Panc1 (cell line): ENCODE measurements around the gene FHOD1. TPM values are rescaled to one million over a fixed set of nuclear protein-coding genes. Genes with fewer than 3 reads are reported as not detected.
A peak's percentile ranks its signal among the peaks of the same experiment; 100 is the strongest.

Source experiments
- ATAC-seq: fragments of 200-7000 bp; cut with Tn5 transposase; 2 replicates; pipeline ENCODE4 v1.9.1; 2020; ENCODE audit warnings: mild to moderate bottlenecking, moderate library complexity
- BruUV-seq: library from RNA; stranded (reverse); fragments of 400-500 nt; replicated peaks from 2 replicates; lab custom pipeline; 2021; lab: Mats Ljungman, UMichigan
- CTCF ChIA-PET: fragments of 300-600 bp; sonication (Branson Sonifier 250); formaldehyde crosslinking; loops from one replicate; lab custom pipeline; 2022; ENCODE audit warnings: antibody characterized with exemption; lab: Charles Lee
- POLR2A ChIA-PET: fragments of 300-600 bp; sonication (Branson Sonifier 250); formaldehyde crosslinking; loops from one replicate; lab custom pipeline; 2022; ENCODE audit warnings: antibody characterized with exemption; lab: Charles Lee
- DNase-seq: peaks from one replicate; pipeline ENCODE4 v3.0.0-alpha.2; 2010; ENCODE audit warnings: low read depth, low spot score
- H3K27ac ChIP-seq: 2 replicates; pipeline ENCODE4 v1.5.1; 2011; ENCODE audit warnings: mild to moderate bottlenecking, low read length, inconsistent platforms
- H3K27me3 ChIP-seq: fragments of 200-500 bp; sonication (Bioruptor generic); 2 replicates; pipeline ENCODE4 v1.6.0; 2014; ENCODE audit warnings: low read length, inconsistent platforms; ENCODE audit not compliant: control insufficient read depth, insufficient read depth
- H3K36me3 ChIP-seq: fragments of 200-500 bp; sonication (Bioruptor generic); 2 replicates; pipeline ENCODE4 v1.5.1; 2014; ENCODE audit warnings: inconsistent platforms, mild to moderate bottlenecking, low read length, moderate library complexity; ENCODE audit not compliant: control insufficient read depth, insufficient read depth
- H3K4me1 ChIP-seq: 2 replicates; pipeline ENCODE4 v1.5.1; 2011; ENCODE audit warnings: inconsistent platforms, mild to moderate bottlenecking, low read length, moderate library complexity; ENCODE audit not compliant: control insufficient read depth, insufficient read depth
- H3K4me3 ChIP-seq, 2 experiments: 2 replicates each; pipeline ENCODE4 v1.5.1; 2011 to 2012; ENCODE audit warnings: low read depth in 2 of 2, low read length in 2 of 2, mild to moderate bottlenecking in 2 of 2, inconsistent platforms in 1 of 2, moderate library complexity in 1 of 2
- H3K9me3 ChIP-seq: fragments of 200-500 bp; sonication (Bioruptor generic); 2 replicates; pipeline ENCODE4 v1.5.1; 2014; ENCODE audit warnings: low read depth, mild to moderate bottlenecking, inconsistent platforms, low read length, moderate library complexity; ENCODE audit not compliant: control insufficient read depth, insufficient read depth
- POLR2AphosphoS5 ChIP-seq: IDR thresholded peaks from 2 replicates; pipeline ENCODE4 v1.6.1; 2012; ENCODE audit warnings: mild to moderate bottlenecking, low read depth, low read length, moderate library complexity
- SIN3A ChIP-seq: IDR thresholded peaks from 2 replicates; pipeline ENCODE4 v1.6.1; 2012; ENCODE audit warnings: low read depth, mild to moderate bottlenecking, low read length, moderate library complexity, borderline replicate concordance; ENCODE audit not compliant: insufficient read depth
- TCF7L2 ChIP-seq: IDR thresholded peaks from 2 replicates; pipeline ENCODE4 v1.6.1; 2011; ENCODE audit warnings: mild to moderate bottlenecking, low read depth, low read length, inconsistent platforms
- in situ Hi-C: cut with HindIII; loops from 2 replicates; pipeline ENCODE4 v1.10.0; 2016; ENCODE audit warnings: low sequenced_read_pairs, low pct_unique_long_range_greater_than_20kb
- intact Hi-C: fragments of 100-400 bp; cut with micrococcal nuclease; formaldehyde crosslinking; loops from one replicate; pipeline ENCODE4 v1.10.0; 2022; ENCODE audit not compliant: unreplicated experiment
- total RNA-seq: library from RNA; stranded (reverse); gene quantifications from one replicate; pipeline ENCODE4 v1.2.1, GENCODE V29; 2021; ENCODE audit not compliant: unreplicated experiment
- TF ChIP-seq, protein P1 (sequence below), 2 experiments: IDR thresholded peaks; 2 replicates each; pipeline ENCODE4 v1.6.1; 2011 to 2012; ENCODE audit warnings: low read depth in 2 of 2, control low read depth in 1 of 2, low read length in 1 of 2, mild to moderate bottlenecking in 1 of 2, moderate library complexity in 1 of 2; ENCODE audit not compliant: insufficient read depth in 1 of 2
- TF ChIP-seq, protein P2 (sequence below): fragments of 450-650 bp; IDR thresholded peaks from 2 replicates; pipeline ENCODE4 v1.5.1; 2017; ENCODE audit warnings: mild to moderate bottlenecking

Gene FHOD1
- total RNA-seq, 1 experiment from 2014 or later = 9.3 TPM

DNA sequence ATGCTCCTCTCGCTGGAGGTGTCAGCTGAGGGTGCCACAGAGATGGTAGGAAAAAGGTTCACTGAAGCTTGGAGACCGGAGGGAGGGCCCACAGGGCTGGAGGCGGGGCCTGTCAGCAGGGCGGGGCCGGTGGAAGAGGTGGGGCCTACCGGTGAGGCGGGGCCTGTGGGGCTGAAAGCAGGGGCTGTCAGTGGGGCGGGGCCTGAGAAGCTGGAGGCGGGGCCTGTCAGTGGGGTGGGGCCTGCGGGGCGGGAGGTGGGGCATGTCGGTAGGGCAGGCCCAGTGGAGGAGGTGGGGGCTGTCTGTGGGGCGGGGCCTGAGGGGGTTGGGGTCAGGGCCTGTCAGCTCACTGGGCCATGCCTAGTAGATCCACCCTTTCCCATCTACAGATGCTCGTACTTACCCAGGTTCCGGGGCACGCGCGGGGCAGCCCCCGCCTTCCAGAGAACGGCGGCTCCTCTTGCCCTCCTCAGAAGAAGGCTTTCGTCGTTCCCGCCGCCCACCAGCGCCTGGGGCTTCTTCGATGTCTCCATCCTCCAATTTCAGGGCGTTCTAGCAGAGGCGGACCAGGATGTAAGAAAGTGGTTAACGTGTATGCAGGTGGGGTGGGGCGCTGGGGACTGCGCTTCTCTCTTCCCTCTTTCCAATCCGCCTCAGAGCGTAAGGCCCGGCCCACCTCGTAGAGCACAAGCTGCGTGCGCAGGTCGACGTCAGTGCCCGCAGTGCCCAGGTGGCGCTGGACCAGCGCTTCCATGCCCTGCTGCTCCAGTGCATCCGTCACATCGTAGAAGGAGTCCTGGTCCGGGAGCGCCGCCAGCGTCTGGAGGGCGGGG is 10.5 kb downstream of the FHOD1 start:
- POLR2A ChIA-PET = interaction anchor here (0.6 kb wide), 1 partner anchor 22 kb away, joined by 3 read pairs; no protein-coding TSS in a partner anchor
- CTCF ChIA-PET = no interaction called here
- peaks cover 5% of the 10 kb centered on the region; the same call in 1 of the 2 replicates for H3K4me1 ChIP-seq

DNA sequence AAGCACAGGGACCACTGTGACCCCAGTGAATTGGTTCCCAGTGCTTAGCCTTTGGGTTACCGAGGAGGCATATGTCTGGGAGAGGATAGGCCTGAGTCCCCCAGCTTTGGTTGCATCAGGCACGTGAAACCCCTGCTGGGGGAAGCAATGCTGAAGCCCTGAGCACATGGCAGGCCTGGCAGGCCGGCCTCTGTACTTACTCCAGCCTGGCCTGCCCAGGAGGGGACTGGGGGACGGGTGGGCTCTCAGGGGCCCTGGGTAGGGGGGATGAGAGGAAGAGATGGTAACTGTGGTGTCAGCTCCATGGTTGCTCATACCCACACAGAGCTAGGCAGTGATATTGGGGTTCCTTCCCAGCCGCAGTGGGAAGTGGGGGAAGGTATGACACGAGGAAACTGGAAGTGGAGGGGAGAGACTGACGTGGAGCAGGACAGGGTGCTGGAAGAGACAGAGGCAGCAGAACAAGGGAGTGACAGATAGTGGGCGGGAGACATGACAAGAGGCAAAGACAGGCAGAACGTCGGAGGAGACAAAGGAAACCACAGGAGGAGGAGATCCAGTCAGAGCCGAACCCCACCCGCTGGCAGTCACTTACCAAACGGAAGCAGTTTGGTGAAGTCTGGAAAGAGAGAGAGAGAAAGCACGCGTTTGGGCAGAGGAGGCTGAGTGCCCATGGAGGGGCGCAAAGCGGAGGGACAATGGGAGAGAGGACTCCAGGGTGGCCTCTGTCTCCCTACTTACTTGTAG is 11.3 kb downstream of the FHOD1 start:
- BruUV-seq = no TSS peak
- DNase-seq (no peak), ATAC-seq (no peak)
- no peaks in the 10 kb centered on the region for H3K36me3 ChIP-seq
- no peak for TF ChIP-seq POLR2AphosphoS5
- no peak for TF ChIP-seq SIN3A
- no peak for TF ChIP-seq TCF7L2
- TF ChIP-seq, protein P1, sequence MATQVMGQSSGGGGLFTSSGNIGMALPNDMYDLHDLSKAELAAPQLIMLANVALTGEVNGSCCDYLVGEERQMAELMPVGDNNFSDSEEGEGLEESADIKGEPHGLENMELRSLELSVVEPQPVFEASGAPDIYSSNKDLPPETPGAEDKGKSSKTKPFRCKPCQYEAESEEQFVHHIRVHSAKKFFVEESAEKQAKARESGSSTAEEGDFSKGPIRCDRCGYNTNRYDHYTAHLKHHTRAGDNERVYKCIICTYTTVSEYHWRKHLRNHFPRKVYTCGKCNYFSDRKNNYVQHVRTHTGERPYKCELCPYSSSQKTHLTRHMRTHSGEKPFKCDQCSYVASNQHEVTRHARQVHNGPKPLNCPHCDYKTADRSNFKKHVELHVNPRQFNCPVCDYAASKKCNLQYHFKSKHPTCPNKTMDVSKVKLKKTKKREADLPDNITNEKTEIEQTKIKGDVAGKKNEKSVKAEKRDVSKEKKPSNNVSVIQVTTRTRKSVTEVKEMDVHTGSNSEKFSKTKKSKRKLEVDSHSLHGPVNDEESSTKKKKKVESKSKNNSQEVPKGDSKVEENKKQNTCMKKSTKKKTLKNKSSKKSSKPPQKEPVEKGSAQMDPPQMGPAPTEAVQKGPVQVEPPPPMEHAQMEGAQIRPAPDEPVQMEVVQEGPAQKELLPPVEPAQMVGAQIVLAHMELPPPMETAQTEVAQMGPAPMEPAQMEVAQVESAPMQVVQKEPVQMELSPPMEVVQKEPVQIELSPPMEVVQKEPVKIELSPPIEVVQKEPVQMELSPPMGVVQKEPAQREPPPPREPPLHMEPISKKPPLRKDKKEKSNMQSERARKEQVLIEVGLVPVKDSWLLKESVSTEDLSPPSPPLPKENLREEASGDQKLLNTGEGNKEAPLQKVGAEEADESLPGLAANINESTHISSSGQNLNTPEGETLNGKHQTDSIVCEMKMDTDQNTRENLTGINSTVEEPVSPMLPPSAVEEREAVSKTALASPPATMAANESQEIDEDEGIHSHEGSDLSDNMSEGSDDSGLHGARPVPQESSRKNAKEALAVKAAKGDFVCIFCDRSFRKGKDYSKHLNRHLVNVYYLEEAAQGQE (IDR thresholded peaks at IDR 0.05; ENCODE audit: insufficient read depth in 1 of 2, low read depth in 2 of 2, low read length in 1 of 2) = no peak
- TF ChIP-seq, protein P2, sequence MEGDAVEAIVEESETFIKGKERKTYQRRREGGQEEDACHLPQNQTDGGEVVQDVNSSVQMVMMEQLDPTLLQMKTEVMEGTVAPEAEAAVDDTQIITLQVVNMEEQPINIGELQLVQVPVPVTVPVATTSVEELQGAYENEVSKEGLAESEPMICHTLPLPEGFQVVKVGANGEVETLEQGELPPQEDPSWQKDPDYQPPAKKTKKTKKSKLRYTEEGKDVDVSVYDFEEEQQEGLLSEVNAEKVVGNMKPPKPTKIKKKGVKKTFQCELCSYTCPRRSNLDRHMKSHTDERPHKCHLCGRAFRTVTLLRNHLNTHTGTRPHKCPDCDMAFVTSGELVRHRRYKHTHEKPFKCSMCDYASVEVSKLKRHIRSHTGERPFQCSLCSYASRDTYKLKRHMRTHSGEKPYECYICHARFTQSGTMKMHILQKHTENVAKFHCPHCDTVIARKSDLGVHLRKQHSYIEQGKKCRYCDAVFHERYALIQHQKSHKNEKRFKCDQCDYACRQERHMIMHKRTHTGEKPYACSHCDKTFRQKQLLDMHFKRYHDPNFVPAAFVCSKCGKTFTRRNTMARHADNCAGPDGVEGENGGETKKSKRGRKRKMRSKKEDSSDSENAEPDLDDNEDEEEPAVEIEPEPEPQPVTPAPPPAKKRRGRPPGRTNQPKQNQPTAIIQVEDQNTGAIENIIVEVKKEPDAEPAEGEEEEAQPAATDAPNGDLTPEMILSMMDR = no peak
- in situ Hi-C loops (no loop called here), intact Hi-C loops (no loop called here)
- H3K4me1 ChIP-seq = no peaks in the 10 kb centered on the region
- ChIA-PET POLR2A (interaction anchor here (0.6 kb wide), 1 partner anchor 21 kb away, joined by 3 read pairs; no protein-coding TSS in a partner anchor), CTCF (no interaction called here)
- no peaks in the 10 kb centered on the region for H3K9me3 ChIP-seq
- H3K4me3 ChIP-seq = no peak overlapping the region
- H3K27ac ChIP-seq = no peak overlapping the region
- no peaks in the 10 kb centered on the region for H3K27me3 ChIP-seq

More for the DNA sequence above, 10.5 kb downstream of the FHOD1 start:
- in situ Hi-C loops (no loop called here), intact Hi-C loops (no loop called here)
- no peaks in the 10 kb centered on the region for H3K9me3 ChIP-seq
- TF ChIP-seq, protein P1 (IDR thresholded peaks at IDR 0.05; ENCODE audit: insufficient read depth in 1 of 2, low read depth in 2 of 2, low read length in 1 of 2) = no peak
- TF ChIP-seq SIN3A (no peak), TCF7L2 (no peak), POLR2AphosphoS5 (no peak)
- TF ChIP-seq, protein P2 = no peak
- BruUV-seq = no TSS peak
- no peaks in the 10 kb centered on the region for H3K27me3 ChIP-seq
- peak; percentile 65 for ATAC-seq
- H3K36me3 ChIP-seq = no peaks in the 10 kb centered on the region
- no peak for DNase-seq
- H3K27ac ChIP-seq = no peak overlapping the region
- H3K4me3 ChIP-seq = no peak overlapping the region
